ENCODE results near the gene ARL13A.
"Not testable (repeated sequence)": the region's sequence is repeated elsewhere in the genome, so short reads cannot be mapped to it uniquely, and the experiment has no call there.

The ARL13A gene

DNA sequence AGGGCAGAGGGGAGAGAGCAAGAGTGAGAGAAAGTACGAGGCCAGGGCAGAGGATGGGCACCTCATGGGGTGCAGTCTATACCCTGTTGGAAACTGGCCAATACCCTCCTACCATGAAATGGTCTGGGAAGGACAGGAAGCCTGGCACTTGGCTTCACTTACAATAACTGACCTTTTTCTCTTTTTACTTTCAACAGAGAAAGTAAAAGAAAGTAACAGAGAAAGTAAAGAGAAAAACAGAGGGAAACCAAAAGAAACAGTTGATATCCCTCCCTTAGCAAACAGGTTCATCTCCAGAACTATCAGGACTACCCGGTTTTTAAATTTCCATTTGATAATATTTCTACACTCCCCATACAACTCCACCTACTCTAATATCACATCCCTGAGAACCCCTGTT, 20.6 kb downstream of the ARL13A start:
- DNase-seq (ENCODE audit: low read depth) = no peak

- peak; percentile 51 for DNase-seq (ENCODE audit: low read depth)
Observed at GRCh38 chrX:100994352-100995281, 25.1 kb downstream of the ARL13A start.

DNA sequence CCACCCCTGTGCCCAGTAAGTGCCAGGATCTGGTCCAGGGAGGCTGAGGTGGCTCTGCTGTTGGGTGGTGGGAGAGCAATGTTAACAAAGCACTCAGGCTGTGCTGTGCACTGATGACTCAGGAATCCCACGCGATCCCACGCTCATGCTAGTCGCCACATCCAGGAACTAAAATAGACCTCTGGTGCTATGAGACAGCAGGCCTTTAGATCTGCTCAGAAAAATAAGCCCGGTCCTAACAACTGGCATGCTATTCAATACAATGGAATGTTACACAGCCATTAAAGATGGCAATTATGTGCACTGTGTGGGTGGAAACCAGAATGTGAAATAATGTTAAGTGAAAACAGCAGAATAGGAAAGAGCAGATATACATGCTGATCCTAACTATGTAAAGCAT, 26.0 kb downstream of the ARL13A start:
- peak; percentile 90 for DNase-seq (ENCODE audit: low read depth)

DNA sequence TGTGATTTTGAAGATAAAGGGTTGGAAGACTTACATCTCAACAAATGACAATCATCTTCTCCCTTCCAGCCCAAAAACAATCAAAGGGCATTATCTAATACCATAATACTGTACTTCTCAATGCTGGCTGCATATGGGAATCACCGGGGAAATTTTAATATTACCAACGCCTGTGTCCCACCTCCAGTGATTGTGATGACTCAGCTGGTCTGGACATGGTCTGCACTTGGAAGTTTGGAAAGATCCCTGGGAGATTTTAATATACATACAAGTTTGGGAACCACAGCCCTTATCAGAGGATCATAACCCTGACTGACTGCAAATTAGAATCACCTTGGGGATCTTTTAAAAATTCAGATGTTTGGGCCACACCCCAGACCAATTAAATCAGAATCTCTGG, 29.9 kb downstream of the ARL13A start:
- no peak for DNase-seq (ENCODE audit: low read depth)

DNA sequence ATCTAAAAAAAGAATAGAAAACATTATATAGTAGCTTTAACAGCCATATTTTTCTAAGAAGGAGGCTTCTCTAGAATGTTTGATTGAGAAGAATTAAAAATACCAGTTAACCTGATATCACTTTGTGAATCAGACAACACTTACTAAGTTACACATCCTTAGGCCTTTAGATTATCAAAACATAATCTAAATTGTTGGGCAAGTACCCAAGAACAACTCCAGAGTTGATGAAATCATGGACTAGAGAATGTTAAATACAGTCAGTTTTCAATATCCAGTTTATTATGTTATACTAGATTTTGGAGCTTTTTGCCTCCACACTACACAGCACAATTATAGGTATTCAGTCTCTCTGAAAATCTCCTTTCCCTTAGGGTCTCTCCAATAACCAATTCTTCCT, 39.6 kb downstream of the ARL13A start:
- DNase-seq (ENCODE audit: low read depth) = peak; percentile 61

DNA sequence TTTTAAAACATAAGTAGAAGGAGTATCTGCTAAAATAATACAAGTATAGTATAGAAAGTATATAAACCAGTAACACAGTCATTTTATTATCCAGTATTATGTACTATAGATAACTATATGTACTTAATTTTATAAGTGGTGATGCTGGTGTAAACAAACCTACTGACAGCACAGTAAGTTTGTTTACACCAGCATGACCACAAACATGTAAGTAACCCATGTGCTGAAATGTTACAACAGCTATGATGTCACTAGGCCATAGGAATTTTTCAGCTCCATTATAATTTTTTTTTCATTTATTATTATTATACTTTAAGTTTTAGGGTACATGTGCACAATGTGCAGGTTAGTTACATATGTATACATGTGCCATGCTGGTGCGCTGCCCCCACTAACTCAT, 42.5 kb downstream of the ARL13A start:
- DNase-seq (ENCODE audit: low read depth) = not testable (repeated sequence)

DNA sequence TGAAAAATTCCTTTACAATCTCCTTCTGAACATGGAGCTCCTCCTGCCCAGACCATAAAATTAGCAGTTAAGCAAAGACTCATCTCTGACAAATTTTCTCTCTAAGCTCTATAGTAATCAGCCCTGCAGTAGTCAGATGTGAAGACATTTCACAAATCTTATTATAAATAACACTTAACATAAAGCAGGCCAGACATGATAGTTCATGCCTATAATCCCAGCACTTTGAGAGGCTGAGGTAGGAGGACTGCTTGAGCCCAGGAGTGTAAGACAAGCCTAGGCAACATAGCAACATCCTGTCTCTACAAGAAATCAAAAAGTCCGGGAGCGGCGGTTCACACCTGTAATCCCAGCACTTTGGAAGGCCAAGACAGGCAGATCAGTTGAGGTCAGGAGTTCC, 52.5 kb downstream of the ARL13A start:
- no peak for DNase-seq (ENCODE audit: low read depth)

DNA sequence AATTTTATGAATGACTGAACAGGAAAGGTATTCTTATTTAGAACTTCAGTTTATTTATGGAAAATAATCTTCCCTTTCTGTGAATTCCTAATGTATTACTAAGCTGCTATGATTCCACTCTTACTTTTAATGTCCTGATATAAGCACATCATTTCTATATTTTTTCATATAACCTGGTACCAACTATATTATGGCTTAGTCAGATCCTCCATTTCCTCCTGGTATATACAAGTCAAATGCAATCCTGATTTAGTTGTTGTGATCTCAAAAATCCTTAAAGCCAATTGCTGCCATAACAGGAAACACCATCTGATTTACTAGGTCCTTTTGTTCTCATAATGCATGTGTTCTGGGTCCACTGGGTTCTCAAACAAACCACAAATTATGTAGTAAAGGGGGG, 55.6 kb downstream of the ARL13A start:
- DNase-seq (ENCODE audit: low read depth) = peak; percentile 20

DNA sequence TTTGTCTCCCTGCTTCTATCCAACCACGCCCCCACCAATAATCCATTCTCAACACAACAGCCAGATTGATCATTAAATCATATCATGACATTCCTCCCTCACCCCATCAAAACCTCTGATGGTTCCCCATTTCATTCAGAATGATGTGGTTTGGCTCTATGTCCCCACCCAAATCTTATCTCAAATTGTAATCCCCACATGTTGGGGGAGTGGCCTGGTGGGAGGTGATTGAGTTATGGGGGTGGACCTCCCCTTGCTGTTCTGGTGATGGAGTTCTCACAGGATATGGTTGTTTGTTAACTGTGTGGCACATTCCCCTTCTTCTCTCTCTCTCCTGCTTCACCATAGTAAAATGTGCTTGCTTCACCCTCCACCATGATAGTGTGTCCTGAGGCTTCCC, 59.1 kb downstream of the ARL13A start:
- DNase-seq (ENCODE audit: low read depth) = no peak

DNA sequence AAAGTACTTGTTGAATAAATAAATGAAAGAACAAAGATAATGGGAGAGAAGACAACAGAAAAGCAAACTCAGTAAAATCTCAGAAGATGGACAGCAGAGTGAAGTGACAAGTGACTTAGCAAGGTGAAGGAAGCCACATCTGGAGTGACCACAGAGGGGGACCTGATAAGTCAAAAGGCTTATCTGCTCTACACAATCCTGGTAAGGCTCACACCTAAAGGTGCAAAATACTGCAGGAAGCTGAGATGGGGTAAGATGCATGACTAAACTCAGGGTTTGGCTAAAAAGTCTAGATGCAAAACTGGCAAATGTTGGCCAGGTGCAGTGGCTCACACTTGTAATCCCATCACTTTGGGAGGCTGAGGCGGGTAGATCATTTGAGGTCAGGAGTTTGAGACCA, 60.2 kb downstream of the ARL13A start:
- DNase-seq (ENCODE audit: low read depth) = no peak

DNA sequence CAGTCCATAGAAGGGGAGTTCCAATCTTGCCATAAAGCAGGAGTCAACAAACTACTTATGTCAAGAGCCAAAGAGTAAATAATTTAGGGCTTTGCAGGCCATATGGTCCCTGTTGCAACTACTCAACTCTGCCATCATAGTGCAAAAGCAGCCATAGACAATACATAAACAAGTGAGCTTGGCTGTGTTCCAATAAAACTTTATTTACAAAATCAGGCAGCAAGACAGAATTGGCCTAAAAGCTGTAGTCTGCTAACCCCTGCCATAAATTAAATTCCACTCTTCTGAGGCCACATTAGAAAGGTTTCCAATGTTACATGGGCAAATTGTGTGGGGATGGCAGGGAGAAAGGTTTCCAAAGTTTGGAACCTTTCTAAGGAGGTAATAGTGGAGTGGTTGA, 67.7 kb downstream of the ARL13A start:
- no peak for DNase-seq (ENCODE audit: low read depth)

DNA sequence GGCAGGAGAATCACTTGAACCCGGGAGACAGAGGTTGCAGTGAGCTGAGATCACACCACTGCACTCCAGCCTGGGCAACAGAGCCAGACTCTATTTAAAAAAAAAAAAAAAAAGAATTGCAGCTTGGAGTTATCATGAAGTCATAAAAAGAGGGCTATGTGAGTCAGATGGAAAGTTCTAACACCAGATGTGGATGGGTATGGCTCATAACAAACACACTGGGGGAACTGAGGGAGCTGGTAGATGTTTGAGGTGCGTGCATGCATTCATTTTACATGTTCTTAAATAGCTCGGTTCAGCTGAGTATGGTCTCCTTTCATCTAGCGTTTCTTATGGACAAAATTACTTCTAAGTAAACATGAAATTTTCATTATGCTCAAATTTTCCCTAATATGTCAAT, 70.7 kb downstream of the ARL13A start:
- DNase-seq (ENCODE audit: low read depth) = peak; percentile 4

Measured in EH (cell line).